ENCODE results near the gene STON2.
A peak's percentile ranks its signal among the peaks of the same experiment; 100 is the strongest.

STON2 gene

GRCh38 chr14:81331229-81332021, 68.7 kb downstream of the STON2 start:
- no peak for DNase-seq

GRCh38 chr14:81330619-81331122, 69.5 kb downstream of the STON2 start:
- DNase-seq, result no peak

- DNase-seq, result no peak
Observed at GRCh38 chr14:81329640-81330381, 70.3 kb downstream of the STON2 start.

- no peak for DNase-seq
Observed at GRCh38 chr14:81326451-81326850, 73.7 kb downstream of the STON2 start.

- DNase-seq, result peak; percentile 47
Observed at GRCh38 chr14:81324011-81324410, 76.1 kb downstream of the STON2 start.

GRCh38 chr14:81323093-81323492, 77.0 kb downstream of the STON2 start:
- DNase-seq, result no peak

GRCh38 chr14:81319946-81320345, 80.2 kb downstream of the STON2 start:
- no peak for DNase-seq

- DNase-seq, result no peak
Observed at GRCh38 chr14:81319314-81319713, 80.8 kb downstream of the STON2 start.

- DNase-seq, result no peak
Observed at GRCh38 chr14:81315341-81315740, 84.8 kb downstream of the STON2 start.

- peak; percentile 68 for DNase-seq
Observed at GRCh38 chr14:81314443-81315175, 85.5 kb downstream of the STON2 start.

- no peak for DNase-seq
Observed at GRCh38 chr14:81313775-81314429, 86.2 kb downstream of the STON2 start.

- no peak for DNase-seq
Observed at GRCh38 chr14:81313200-81313599, 86.9 kb downstream of the STON2 start.

- no peak for DNase-seq
Observed at GRCh38 chr14:81312289-81312876, 87.7 kb downstream of the STON2 start.

GRCh38 chr14:81311778-81312177, 88.3 kb downstream of the STON2 start:
- DNase-seq, result no peak

GRCh38 chr14:81311141-81311540, 89.0 kb downstream of the STON2 start:
- no peak for DNase-seq

- DNase-seq, result no peak
Observed at GRCh38 chr14:81310606-81311005, 89.5 kb downstream of the STON2 start.

- DNase-seq, result no peak
Observed at GRCh38 chr14:81309511-81309910, 90.6 kb downstream of the STON2 start.

GRCh38 chr14:81305743-81306142, 94.4 kb downstream of the STON2 start:
- DNase-seq, result no peak

GRCh38 chr14:81305065-81305464, 95.1 kb downstream of the STON2 start:
- DNase-seq, result no peak

- DNase-seq, result peak; percentile 50
Observed at GRCh38 chr14:81303258-81303935, 96.7 kb downstream of the STON2 start.

- peak; percentile 38 for DNase-seq
Observed at GRCh38 chr14:81302638-81303037, 97.5 kb downstream of the STON2 start.

GRCh38 chr14:81301813-81302212, 98.3 kb downstream of the STON2 start:
- no peak for DNase-seq

Data from NCI-H1417 treated with DMSO at 0.1 percent for 48 hours (cell line).